PFSK-1 (cell line): Measurements from ENCODE around the gene FLT3.

ENCODE experiments used
- FOXP2 ChIP-seq: optimal IDR thresholded peaks from 2 replicates; pipeline ENCODE3; 2011; ENCODE audit warnings: borderline replicate concordance, control low read depth, inconsistent platforms; ENCODE audit not compliant: insufficient read depth; ENCODE audit errors: extremely low read length, extremely low read depth
- POLR2AphosphoS5 ChIP-seq: IDR thresholded peaks from 2 replicates; pipeline ENCODE4 v1.6.1; 2012; ENCODE audit warnings: low read depth, mild to moderate bottlenecking, control low read depth, low read length, moderate library complexity
- REST ChIP-seq, 2 experiments: IDR thresholded peaks; 2 replicates each; pipeline versions ENCODE4 v1.6.1 to v1.8.0; 2011 to 2012; ENCODE audit warnings: low read depth in 2 of 2, low read length in 2 of 2, control low read depth in 1 of 2, inconsistent platforms in 1 of 2, mild to moderate bottlenecking in 1 of 2, moderate library complexity in 1 of 2; ENCODE audit not compliant: insufficient read depth in 1 of 2
- SIN3A ChIP-seq: IDR thresholded peaks from 2 replicates; pipeline ENCODE4 v1.6.1; 2012; ENCODE audit warnings: mild to moderate bottlenecking, low read length, moderate library complexity, borderline replicate concordance; ENCODE audit not compliant: insufficient read depth
- TAF1 ChIP-seq: IDR thresholded peaks from 2 replicates; pipeline ENCODE4 v1.6.1; 2012; ENCODE audit warnings: low read length, control low read depth, borderline replicate concordance; ENCODE audit not compliant: insufficient read depth

GRCh38 chr13:27969866-27970229 is 130.5 kb downstream of the FLT3 start:
- TF ChIP-seq TAF1 (no peak), POLR2AphosphoS5 (no peak), FOXP2 (no peak), SIN3A (no peak), REST (IDR thresholded peaks at IDR 0.05; ENCODE audit: insufficient read depth in 1 of 2, low read depth in 2 of 2, low read length in 2 of 2) (no peak)
